H1 (cell line): ENCODE data around the gene TBCB. TPM values are rescaled to one million over a fixed set of nuclear protein-coding genes. Genes with fewer than 3 reads are reported as not detected.

Experiments used
- CTCF ChIA-PET: fragments of 300-600 bp; sonication (Branson Sonifier 250); formaldehyde crosslinking; loops from one replicate; lab custom pipeline; 2021; ENCODE audit not compliant: partially characterized antibody; lab: Charles Lee
- POLR2A ChIA-PET: fragments of 300-600 bp; sonication (Branson Sonifier 250); formaldehyde crosslinking; loops from one replicate; lab custom pipeline; 2021; ENCODE audit warnings: inconsistent platforms; ENCODE audit not compliant: partially characterized antibody; lab: Charles Lee
- DNase-seq, 2 experiments: peaks; one replicate each; pipeline versions ENCODE4 v3.0.0 to v3.0.0-alpha.2; 2010 to 2022; ENCODE audit warnings: low spot score in 2 of 2, low read depth in 1 of 2, mixed read lengths in 1 of 2
- FAIRE-seq: peaks from 2 replicates; lab custom pipeline; 2011; peaks lifted over from hg19 to GRCh38; lab: Jason Lieb, UNC
- H2AFZ ChIP-seq: 2 replicates; pipeline ENCODE4 v1.8.1; 2012; ENCODE audit warnings: low read length, inconsistent platforms
- H2AK5ac ChIP-seq: 2 replicates; pipeline ENCODE4 v1.6.1; 2013; ENCODE audit warnings: low read depth, low read length
- H2BK120ac ChIP-seq: replicated peaks from 2 replicates; pipeline ENCODE3; 2013; ENCODE audit warnings: low read depth, low read length, inconsistent platforms
- H2BK12ac ChIP-seq: 2 replicates; pipeline ENCODE4 v1.6.1; 2013; ENCODE audit warnings: low read depth, low read length
- H2BK15ac ChIP-seq: 2 replicates; pipeline ENCODE4 v1.6.1; 2013; ENCODE audit warnings: low read length
- H2BK20ac ChIP-seq: 2 replicates; pipeline ENCODE4 v1.6.1; 2013; ENCODE audit warnings: low read length
- H2BK5ac ChIP-seq: 2 replicates; pipeline ENCODE4 v1.6.1; 2013; ENCODE audit warnings: low read depth, low read length
- H3K14ac ChIP-seq: 2 replicates; pipeline ENCODE4 v1.6.1; 2013; ENCODE audit warnings: inconsistent platforms; ENCODE audit not compliant: insufficient read length
- H3K18ac ChIP-seq: 2 replicates; pipeline ENCODE4 v1.6.1; 2013; ENCODE audit warnings: low read length; ENCODE audit errors: extremely low read depth
- H3K23ac ChIP-seq: 2 replicates; pipeline ENCODE4 v1.6.1; 2013; ENCODE audit warnings: inconsistent platforms; ENCODE audit not compliant: insufficient read length
- H3K23me2 ChIP-seq: 2 replicates; pipeline ENCODE4 v1.6.1; 2013; ENCODE audit warnings: low read depth, low read length
- H3K27ac ChIP-seq: 2 replicates; pipeline ENCODE4 v1.6.1; 2011; ENCODE audit warnings: low read depth, low read length, inconsistent platforms
- H3K27me3 ChIP-seq, 4 experiments: replicated peaks in 1 of 4; 1 replicate in 1 of 4; 2 replicates in 3 of 4; pipeline versions ENCODE4 v1.6.1 to v1.8.1; 2011 to 2013; ENCODE audit warnings: low read length in 3 of 4, mild to moderate bottlenecking in 3 of 4, inconsistent platforms in 2 of 4, mixed read lengths in 2 of 4, moderate library complexity in 1 of 4; ENCODE audit not compliant: control insufficient read depth in 3 of 4, insufficient read depth in 3 of 4; ENCODE audit errors: extremely low read depth in 1 of 4
- H3K36me3 ChIP-seq, 4 experiments: 2 replicates each; pipeline versions ENCODE4 v1.6.1 to v1.8.1; 2011 to 2013; ENCODE audit warnings: mild to moderate bottlenecking in 4 of 4, low read length in 3 of 4, moderate library complexity in 2 of 4, control low read depth in 1 of 4, inconsistent platforms in 1 of 4; ENCODE audit not compliant: insufficient read depth in 4 of 4, control insufficient read depth in 2 of 4
- H3K4ac ChIP-seq: replicated peaks from 2 replicates; pipeline ENCODE3; 2013; ENCODE audit warnings: low read length, low read depth, mixed read lengths, inconsistent platforms; ENCODE audit not compliant: insufficient read length
- H3K4me1 ChIP-seq, 4 experiments: replicated peaks in 1 of 4; 1 replicate in 1 of 4; 2 replicates in 3 of 4; pipeline versions ENCODE4 v1.6.1 to v1.8.1; 2011 to 2013; ENCODE audit warnings: low read length in 3 of 4, inconsistent platforms in 2 of 4, mixed read lengths in 1 of 4; ENCODE audit not compliant: insufficient read depth in 4 of 4, control insufficient read depth in 3 of 4
- H3K4me2 ChIP-seq, 2 experiments: 2 replicates each; pipeline versions ENCODE4 v1.6.1 to v1.8.1; 2011 to 2013; ENCODE audit warnings: low read depth in 2 of 2, low read length in 2 of 2, control low read depth in 1 of 2, inconsistent platforms in 1 of 2, mild to moderate bottlenecking in 1 of 2; ENCODE audit not compliant: insufficient read depth in 1 of 2
- H3K4me3 ChIP-seq, 4 experiments: fragments of 200-600, 300-600 bp in 1 of 4; sonication (generic), shearing (Covaris generic), sonication (Bioruptor Twin) in 1 of 4; 2 replicates each; pipeline versions ENCODE4 v1.5.1 to v1.8.1; 2011 to 2016; ENCODE audit warnings: low read length in 4 of 4, low read depth in 3 of 4, control low read depth in 2 of 4, inconsistent platforms in 2 of 4, mild to moderate bottlenecking in 2 of 4, mixed read lengths in 1 of 4, moderate library complexity in 1 of 4; ENCODE audit not compliant: insufficient read depth in 2 of 4; ENCODE audit errors: extremely low read depth in 1 of 4
- H3K56ac ChIP-seq: replicated peaks from 2 replicates; pipeline ENCODE3; 2013; ENCODE audit warnings: low read depth, mild to moderate bottlenecking, mixed read lengths, low read length, inconsistent platforms; ENCODE audit not compliant: insufficient read length
- H3K79me1 ChIP-seq: 2 replicates; pipeline ENCODE4 v1.6.1; 2013; ENCODE audit warnings: low read depth, low read length, control low read depth
- H3K79me2 ChIP-seq, 2 experiments: 2 replicates each; pipeline versions ENCODE4 v1.6.1 to v1.8.1; 2012 to 2013; ENCODE audit warnings: low read length in 2 of 2, mild to moderate bottlenecking in 2 of 2, inconsistent platforms in 1 of 2; ENCODE audit not compliant: insufficient read depth in 2 of 2, control insufficient read depth in 1 of 2
- H3K9ac ChIP-seq, 4 experiments: replicated peaks in 1 of 4; 1 replicate in 1 of 4; 2 replicates in 3 of 4; pipeline versions ENCODE4 v1.6.1 to v1.8.1; 2011 to 2013; ENCODE audit warnings: low read depth in 3 of 4, low read length in 3 of 4, control low read depth in 2 of 4, mild to moderate bottlenecking in 2 of 4, moderate library complexity in 2 of 4, inconsistent platforms in 1 of 4; ENCODE audit errors: extremely low read depth in 1 of 4
- H3K9me3 ChIP-seq, 2 experiments: 2 replicates each; pipeline versions ENCODE4 v1.6.1 to v1.8.1; 2012 to 2013; ENCODE audit warnings: mild to moderate bottlenecking in 2 of 2, moderate library complexity in 2 of 2, control low read depth in 1 of 2, inconsistent platforms in 1 of 2, low read depth in 1 of 2, low read length in 1 of 2, mixed read lengths in 1 of 2; ENCODE audit not compliant: insufficient read depth in 2 of 2
- H4K20me1 ChIP-seq, 2 experiments: replicated peaks in 1 of 2; 2 replicates each; pipeline versions ENCODE3 to v1.8.1; 2011 to 2013; ENCODE audit warnings: inconsistent platforms in 2 of 2, low read length in 2 of 2, mild to moderate bottlenecking in 1 of 2; ENCODE audit not compliant: insufficient read depth in 2 of 2, control insufficient read depth in 1 of 2
- H4K5ac ChIP-seq: 2 replicates; pipeline ENCODE4 v1.6.1; 2013; ENCODE audit warnings: low read length, low read depth, mixed read lengths, inconsistent platforms; ENCODE audit not compliant: insufficient read length
- H4K8ac ChIP-seq: 2 replicates; pipeline ENCODE4 v1.8.0; 2013; ENCODE audit warnings: mild to moderate bottlenecking, moderate library complexity, low read length, inconsistent platforms; ENCODE audit not compliant: insufficient read depth; ENCODE audit errors: extremely low read depth
- H4K91ac ChIP-seq: replicated peaks from 2 replicates; pipeline ENCODE3; 2013; ENCODE audit warnings: low read length, mixed read lengths, inconsistent platforms; ENCODE audit not compliant: insufficient read length
- CBX5 ChIP-seq: fragments of 300-800, 300-1000 bp; sonication (generic); IDR thresholded peaks from 2 replicates; pipeline ENCODE4 v1.7.1; 2016; ENCODE audit warnings: antibody characterized with exemption, low read length, low read depth
- CHD1 ChIP-seq: IDR thresholded peaks from 2 replicates; pipeline ENCODE4 v1.6.1; 2012; ENCODE audit warnings: low read depth, low read length, improper control_type of control experiment
- CTCF ChIP-seq, 3 experiments: IDR thresholded peaks; 1 replicate in 2 of 3; 2 replicates in 1 of 3; pipeline versions ENCODE4 v1.5.1 to v1.6.1; 2011; ENCODE audit warnings: low read length in 3 of 3, mild to moderate bottlenecking in 3 of 3, inconsistent platforms in 2 of 3, low read depth in 1 of 3, moderate library complexity in 1 of 3; ENCODE audit not compliant: insufficient read depth in 1 of 3; ENCODE audit errors: control extremely low read depth in 1 of 3
- TEAD4 ChIP-seq: IDR thresholded peaks from 2 replicates; pipeline ENCODE4 v1.6.1; 2012; ENCODE audit warnings: low read depth, low read length, inconsistent platforms, mixed read lengths
- WGBS, 2 experiments: shearing (Covaris generic) in 1 of 2; methylation state at CpG; one replicate each; pipeline versions ENCODE4 v1.1.6 to v1.1.7; 2013 to 2015; ENCODE audit warnings: low lambda C conversion rate in 2 of 2, mixed read lengths in 2 of 2, inconsistent platforms in 1 of 2, low coverage in 1 of 2, missing lambda C conversion rate in 1 of 2; ENCODE audit not compliant: insufficient replicate concordance in 2 of 2, insufficient coverage in 1 of 2, insufficient read length in 1 of 2; ENCODE audit errors: extremely low coverage in 1 of 2, missing lambda C conversion rate in 1 of 2; 5-methylcytosine and 5-hydroxymethylcytosine counted together
- polyA plus RNA-seq, 7 experiments: library from polyadenylated mRNA; depleted of rRNA in 3 of 7; stranded (reverse) in 5 of 7; unstranded in 2 of 7; fragments of >200 nt in 5 of 7; fragments of 200-250 nt in 2 of 7; gene quantifications; 1 replicate in 5 of 7; 2 replicates in 1 of 7; 4 replicates in 1 of 7; pipeline versions ENCODE4 v1.2.1 to v1.2.3, GENCODE V29; 2011 to 2013; ENCODE audit warnings: missing spikeins in 2 of 7, mixed read lengths in 2 of 7
- total RNA-seq: library from RNA; stranded (reverse); fragmentation: NEBNext Ultra II Directional; extraction: Animal tissue kit (Norgen Biotek cat#: 25700); gene quantifications from 2 replicates; pipeline ENCODE4 v1.2.1, GENCODE V29; 2021

The TBCB gene
- total and polyA plus RNA-seq, 2 of the 8 experiments (the other 6 are each of a cell fraction or from before 2014, with no cell fraction given), result 153 to 286 TPM

- no peak overlapping the region for H4K91ac ChIP-seq
- no peak overlapping the region for H3K18ac ChIP-seq
- POLR2A ChIA-PET, result interaction anchor here (0.6 to 4.4 kb wide), 8 partner anchors 7 to 50 kb away, joined by 3 to 18 read pairs (median 4); partner anchors contain the start of genes OVOL3, POLR2I, TBCB and THAP8
- peaks cover 0 to 6% (median under 1%) of the 10 kb centered on the region in 4 experiments; a peak in 3 of 7 replicates for H3K4me1 ChIP-seq
- WGBS, 2 experiments, result 93% methylated on average over 11 of the region's 12 CpGs; no CpG with 5 or more reads in 1 of the 2 experiments
- no peak overlapping the region for H4K8ac ChIP-seq
- CTCF ChIA-PET, result interaction anchor here (1.0 kb wide), 1 partner anchor 38 kb away, joined by 3 read pairs; no protein-coding TSS in a partner anchor
- DNase-seq (no peak), FAIRE-seq (no peak)
- no peak overlapping the region for H2BK120ac ChIP-seq
- no peak overlapping the region for H2AK5ac ChIP-seq
- no peak for TF ChIP-seq TEAD4
- TF ChIP-seq CHD1, result no peak
- TF ChIP-seq CTCF (IDR thresholded peaks at IDR 0.05; ENCODE audit: control extremely low read depth in 1 of 3, insufficient read depth in 1 of 3, low read depth in 1 of 3, low read length in 3 of 3), result no peak
- no peak for TF ChIP-seq CBX5
- TF ChIP-seq, all 59 proteins: peak for 0
- Histone ChIP-seq H2BK5ac (no peak overlapping the region), H3K9me3 (no peaks in the 10 kb centered on the region), H3K23ac (no peak overlapping the region), H3K79me2 (no peaks in the 10 kb centered on the region), H4K5ac (no peak overlapping the region), H3K27me3 (no peaks in the 10 kb centered on the region), H3K79me1 (no peaks in the 10 kb centered on the region), H2BK20ac (no peak overlapping the region), H2BK15ac (no peak overlapping the region), H3K23me2 (no peaks in the 10 kb centered on the region), H3K4ac (no peak overlapping the region), H3K27ac (no peak overlapping the region), H3K4me3 (no peak overlapping the region), H2BK12ac (no peak overlapping the region), H3K36me3 (peaks cover 13 to 57% (median 45%) of the 10 kb centered on the region in 4 experiments), H4K20me1 (peaks cover 0 to 3% of the 10 kb centered on the region in 2 experiments), H3K9ac (no peak overlapping the region), H3K56ac (no peak overlapping the region), H2AFZ (no peak overlapping the region), H3K14ac (no peak overlapping the region), H3K4me2 (no peak overlapping the region)
Observed at GRCh38 chr19:36103842-36104552, 11.3 kb upstream of the TBCB start.
